Osteoblast (primary cell): Measurements from ENCODE around the gene ZNF793. TPM values are rescaled to one million over a fixed set of nuclear protein-coding genes. Genes with fewer than 3 reads are reported as not detected.

Source experiments
- DNase-seq: peaks from one replicate; pipeline ENCODE4 v3.0.0; 2011; ENCODE audit warnings: low spot score, mixed read lengths; ENCODE audit not compliant: insufficient read length; ENCODE audit errors: missing footprints
- H2AFZ ChIP-seq: 2 replicates; pipeline ENCODE4 v1.6.0; 2011; ENCODE audit warnings: mild to moderate bottlenecking, low read length
- H3K27ac ChIP-seq: 2 replicates; pipeline ENCODE4 v1.5.1; 2011; ENCODE audit warnings: mild to moderate bottlenecking, low read depth, low read length, moderate library complexity
- H3K27me3 ChIP-seq: 2 replicates; pipeline ENCODE4 v1.6.0; 2012; ENCODE audit warnings: mild to moderate bottlenecking, control low read depth, inconsistent platforms, low read length, moderate library complexity; ENCODE audit not compliant: insufficient read depth
- H3K36me3 ChIP-seq: 2 replicates; pipeline ENCODE4 v1.5.1; 2011; ENCODE audit warnings: mild to moderate bottlenecking, low read length, control low read depth, moderate library complexity; ENCODE audit not compliant: insufficient read depth
- H3K4me1 ChIP-seq: 2 replicates; pipeline ENCODE4 v1.5.1; 2011; ENCODE audit warnings: mild to moderate bottlenecking, low read length, control low read depth, moderate library complexity; ENCODE audit not compliant: insufficient read depth
- H3K4me2 ChIP-seq: 2 replicates; pipeline ENCODE4 v1.6.0; 2011; ENCODE audit warnings: mild to moderate bottlenecking, low read length; ENCODE audit not compliant: insufficient read depth
- H3K4me3 ChIP-seq: fragments of 200-600 bp; sonication (generic); 3 replicates; pipeline ENCODE4 v1.5.1; 2012; ENCODE audit warnings: mild to moderate bottlenecking, low read length, inconsistent platforms; ENCODE audit not compliant: insufficient read depth
- H3K79me2 ChIP-seq: 2 replicates; pipeline ENCODE4 v1.6.0; 2012; ENCODE audit warnings: mild to moderate bottlenecking, low read length, control low read depth, inconsistent platforms; ENCODE audit not compliant: insufficient read depth
- H3K9me3 ChIP-seq: 2 replicates; pipeline ENCODE4 v1.5.1; 2011; ENCODE audit warnings: low read depth, low read length, control low read depth
- H4K20me1 ChIP-seq: 2 replicates; pipeline ENCODE4 v1.6.0; 2012; ENCODE audit warnings: mild to moderate bottlenecking, low read length, control low read depth; ENCODE audit not compliant: insufficient read depth
- CTCF ChIP-seq: IDR thresholded peaks from 2 replicates; pipeline ENCODE4 v1.5.1; 2011; ENCODE audit warnings: mild to moderate bottlenecking, low read depth, low read length, moderate library complexity; ENCODE audit errors: extremely low read depth
- total RNA-seq: library from RNA; depleted of rRNA; stranded (reverse); fragments of >200 nt; gene quantifications from 2 replicates; pipeline ENCODE4 v1.2.3, GENCODE V29; 2012

ZNF793 gene
- total RNA-seq, 1 donor: 1.8 TPM

DNA sequence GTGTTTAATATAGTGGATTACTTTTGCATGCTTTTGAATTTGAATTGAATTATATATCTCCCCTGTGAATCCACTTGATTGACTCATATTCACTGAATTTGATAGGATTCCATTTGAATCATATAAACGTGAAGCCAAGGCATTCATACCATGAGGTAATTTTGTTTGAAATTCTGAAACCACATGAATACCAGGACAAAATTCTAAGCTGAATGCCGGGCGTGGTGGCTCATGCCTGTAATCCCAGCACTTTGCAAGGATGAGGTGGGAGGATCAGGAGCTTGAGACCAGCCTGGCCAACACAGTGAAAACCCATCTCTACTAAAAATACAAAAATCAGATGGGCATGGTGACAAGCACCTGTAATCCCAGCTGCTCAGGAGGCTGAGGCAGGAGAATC, 4.4 kb downstream of the ZNF793 start:
- Histone ChIP-seq H3K27ac (no peak overlapping the region), H3K4me2 (no peak overlapping the region), H2AFZ (no peak overlapping the region), H3K79me2 (no peaks in the 10 kb centered on the region), H3K4me3 (no peak overlapping the region), H3K27me3 (no peaks in the 10 kb centered on the region), H3K9me3 (peaks cover 3% of the 10 kb centered on the region), H3K36me3 (no peaks in the 10 kb centered on the region), H4K20me1 (no peaks in the 10 kb centered on the region), H3K4me1 (no peaks in the 10 kb centered on the region)
- no peak for TF ChIP-seq CTCF
- no peak for DNase-seq

GRCh38 chr19:37511821-37512220, 5.1 kb downstream of the ZNF793 start:
- Histone ChIP-seq H2AFZ (no peak overlapping the region), H4K20me1 (no peaks in the 10 kb centered on the region), H3K27ac (no peak overlapping the region), H3K79me2 (no peaks in the 10 kb centered on the region), H3K4me3 (no peak overlapping the region), H3K27me3 (no peaks in the 10 kb centered on the region), H3K4me2 (no peak overlapping the region), H3K36me3 (no peaks in the 10 kb centered on the region), H3K4me1 (no peaks in the 10 kb centered on the region), H3K9me3 (peaks cover 3% of the 10 kb centered on the region)
- no peak for DNase-seq
- no peak for TF ChIP-seq CTCF

- no peak overlapping the region for H3K27ac ChIP-seq
- H3K27me3 ChIP-seq: no peaks in the 10 kb centered on the region
- H3K79me2 ChIP-seq: no peaks in the 10 kb centered on the region
- H3K4me3 ChIP-seq: no peak overlapping the region
- peaks cover 3% of the 10 kb centered on the region for H3K9me3 ChIP-seq
- no peak for TF ChIP-seq CTCF
- H4K20me1 ChIP-seq: no peaks in the 10 kb centered on the region
- H3K4me1 ChIP-seq: no peaks in the 10 kb centered on the region
- no peak overlapping the region for H2AFZ ChIP-seq
- H3K4me2 ChIP-seq: no peak overlapping the region
- no peaks in the 10 kb centered on the region for H3K36me3 ChIP-seq
- no peak for DNase-seq
Measured at GRCh38 chr19:37513397-37513796, 6.7 kb downstream of the ZNF793 start.

- peaks cover 3% of the 10 kb centered on the region for H3K9me3 ChIP-seq
- no peak for DNase-seq
Measured at GRCh38 chr19:37519890-37520289, 13.2 kb downstream of the ZNF793 start.

More at GRCh38 chr19:37519890-37520289, 13.2 kb downstream of the ZNF793 start:
- no peaks in the 10 kb centered on the region for H3K4me1 ChIP-seq
- no peak overlapping the region for H3K4me2 ChIP-seq
- no peaks in the 10 kb centered on the region for H4K20me1 ChIP-seq
- H3K27ac ChIP-seq: no peak overlapping the region
- H2AFZ ChIP-seq: no peak overlapping the region
- no peaks in the 10 kb centered on the region for H3K27me3 ChIP-seq
- H3K79me2 ChIP-seq: no peaks in the 10 kb centered on the region
- no peak overlapping the region for H3K4me3 ChIP-seq
- TF ChIP-seq CTCF: no peak
- H3K36me3 ChIP-seq: no peaks in the 10 kb centered on the region
